Gastroesophageal sphincter (tissue), 4 donors: ENCODE results near the gene BTBD3. TPM values are rescaled to one million over a fixed set of nuclear protein-coding genes. Genes with fewer than 3 reads are reported as not detected.
A peak's percentile ranks its signal among the peaks of the same experiment; 100 is the strongest.

ENCODE experiments used
- ATAC-seq: fragments of 150-250 bp; one replicate; pipeline ENCODE4 v1.9.1; 2016; ENCODE audit warnings: mild to moderate bottlenecking, moderate library complexity
- H3K27ac ChIP-seq, 4 donors: fragments of 200-600 bp; sonication (generic) in 3 of 4; 1 replicate in 3 of 4; 2 replicates in 1 of 4; pipeline ENCODE4 v1.5.1; 2016 to 2019
- H3K27me3 ChIP-seq: fragments of 200-600 bp; sonication (generic); one replicate; pipeline ENCODE4 v1.5.1; 2019
- H3K36me3 ChIP-seq, 2 donors: fragments of 200-600 bp; sonication (generic); one replicate each; pipeline ENCODE4 v1.5.1; 2019; ENCODE audit warnings: control low read depth in 1 of 2
- H3K4me1 ChIP-seq, 3 donors: fragments of 200-600 bp; sonication (generic); 1 replicate in 2 of 3; 2 replicates in 1 of 3; pipeline ENCODE4 v1.5.1; 2016 to 2019; ENCODE audit warnings: control low read depth in 2 of 3
- H3K4me3 ChIP-seq, 2 donors: fragments of 200-600 bp; sonication (generic); one replicate each; pipeline ENCODE4 v1.5.1; 2019; ENCODE audit warnings: mild to moderate bottlenecking in 1 of 2, moderate library complexity in 1 of 2
- H3K9me3 ChIP-seq, 3 donors: fragments of 200-600 bp; sonication (generic); one replicate each; pipeline ENCODE4 v1.5.1; 2017 to 2019; ENCODE audit warnings: control low read depth in 2 of 3
- CTCF ChIP-seq, 4 experiments: fragments of 200-600 bp in 2 of 4; fragments of 450-650 bp in 2 of 4; sonication (generic) in 1 of 4; IDR thresholded peaks; one replicate each; pipeline ENCODE4 v1.5.1; 2017 to 2019; ENCODE audit warnings: antibody characterized with exemption in 4 of 4, mild to moderate bottlenecking in 2 of 4, moderate library complexity in 2 of 4
- EP300 ChIP-seq: sonication (generic); formaldehyde crosslinking; IDR thresholded peaks from one replicate; pipeline ENCODE4 v1.6.1; 2017; ENCODE audit warnings: antibody characterized with exemption, mild to moderate bottlenecking
- POLR2A ChIP-seq, 2 donors: fragments of 450-650 bp; IDR thresholded peaks; one replicate each; pipeline ENCODE4 v1.6.1; 2017; ENCODE audit warnings: antibody characterized with exemption in 2 of 2, mild to moderate bottlenecking in 2 of 2, moderate library complexity in 1 of 2
- POLR2AphosphoS5 ChIP-seq: sonication (generic); formaldehyde crosslinking; IDR thresholded peaks from one replicate; pipeline ENCODE4 v1.6.1; 2017; ENCODE audit warnings: antibody characterized with exemption
- WGBS, 2 donors: methylation state at CpG; one replicate each; pipeline ENCODE4 v1.1.5; 2018; ENCODE audit warnings: low coverage in 1 of 2; 5-methylcytosine and 5-hydroxymethylcytosine counted together
- total RNA-seq, 4 donors: library from RNA; depleted of rRNA; stranded (reverse); fragments of >200 nt; gene quantifications; one replicate each; pipeline ENCODE4 v1.1.0, GENCODE V29; 2016

The BTBD3 gene
- total RNA-seq, 4 donors from 2014 or later = 25.9 to 87.8 (median 34.8) TPM

DNA sequence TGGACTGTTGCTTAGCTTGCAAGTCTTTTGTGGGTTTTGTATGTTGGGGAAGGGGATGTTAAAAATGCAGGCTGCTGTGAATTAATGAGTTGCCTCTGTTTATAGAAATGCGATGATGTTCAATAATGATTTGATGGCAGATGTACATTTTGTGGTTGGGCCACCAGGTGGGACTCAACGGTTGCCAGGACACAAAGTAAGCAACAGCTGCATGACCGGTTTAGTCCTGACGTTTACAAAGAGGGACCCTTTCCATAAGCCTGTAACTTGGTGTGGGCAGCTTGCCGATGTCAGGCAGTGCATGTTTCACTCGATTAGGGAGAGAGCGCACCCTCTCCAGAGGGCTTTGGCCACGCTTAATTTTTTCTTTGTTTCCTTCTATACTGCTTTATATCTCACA is 1.3 kb downstream of the BTBD3 start:
- H3K36me3 ChIP-seq = peaks cover 0 to 15% of the 10 kb centered on the region in 2 donors
- peak overlapping the region in 1 of 2 donors; percentile 43 for H3K4me3 ChIP-seq
- ATAC-seq = no peak
- H3K9me3 ChIP-seq = no peaks in the 10 kb centered on the region
- H3K27me3 ChIP-seq = no peaks in the 10 kb centered on the region
- TF ChIP-seq EP300 (no peak), CTCF (IDR thresholded peaks at IDR 0.05) (no peak), POLR2A (IDR thresholded peaks at IDR 0.05) (no peak), POLR2AphosphoS5 (no peak)
- peak overlapping the region in 1 of 4 donors; percentile 56 for H3K27ac ChIP-seq
- 40 to 47% methylated on average over 7 of the region's 8 CpGs for WGBS, 2 donors
- H3K4me1 ChIP-seq = peaks cover 0 to 50% (median 0%) of the 10 kb centered on the region in 3 donors

DNA sequence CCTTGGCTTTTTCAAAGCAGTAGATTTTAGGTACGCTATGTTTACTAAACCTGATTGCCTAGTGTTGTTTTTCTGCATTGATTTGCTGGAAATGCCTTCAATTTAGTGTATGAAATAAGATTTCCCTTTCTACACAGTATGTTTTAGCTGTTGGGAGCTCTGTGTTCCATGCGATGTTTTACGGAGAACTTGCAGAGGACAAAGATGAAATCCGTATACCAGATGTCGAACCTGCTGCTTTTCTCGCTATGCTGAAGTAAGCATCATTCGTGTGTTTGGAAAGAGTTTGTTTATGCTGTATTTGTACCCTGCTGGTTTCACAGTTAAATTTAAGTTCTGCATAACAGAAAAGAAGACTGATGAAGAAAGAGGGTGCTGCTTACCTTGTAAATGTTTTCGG is 1.9 kb downstream of the BTBD3 start:
- Histone ChIP-seq H3K27me3 (no peaks in the 10 kb centered on the region), H3K4me3 (peak overlapping the region in 1 of 2 donors; percentile 43), H3K4me1 (peaks cover 0 to 50% (median 0%) of the 10 kb centered on the region in 3 donors), H3K36me3 (peaks cover 0 to 15% of the 10 kb centered on the region in 2 donors), H3K9me3 (no peaks in the 10 kb centered on the region), H3K27ac (peak overlapping the region in 1 of 4 donors; percentile 56)
- WGBS, 2 donors = 55 to 86% methylated on average over 7 to 8 of the region's 8 CpGs
- no peak for ATAC-seq
- TF ChIP-seq POLR2A (IDR thresholded peaks at IDR 0.05) (no peak), CTCF (IDR thresholded peaks at IDR 0.05) (no peak), POLR2AphosphoS5 (no peak), EP300 (no peak)

DNA sequence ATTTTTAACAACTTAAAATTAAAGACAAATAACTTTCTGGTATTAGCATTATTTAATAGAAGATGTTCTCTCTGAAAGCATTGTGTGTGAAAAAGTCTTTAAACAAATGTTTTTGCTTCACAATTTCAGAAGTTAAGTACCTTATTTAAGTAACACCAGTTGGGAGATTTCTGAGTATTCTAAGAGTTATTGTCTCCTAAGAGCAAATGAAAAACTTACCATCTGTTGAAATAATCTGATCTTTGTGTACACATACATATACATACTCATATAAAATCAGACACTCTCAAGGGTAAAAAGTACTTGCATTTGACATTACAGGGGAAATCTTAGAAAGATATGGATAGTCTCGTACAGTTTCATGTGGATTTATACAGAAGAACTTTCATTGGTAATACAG is 2.4 kb downstream of the BTBD3 start:
- Histone ChIP-seq H3K36me3 (peaks cover 0 to 15% of the 10 kb centered on the region in 2 donors), H3K4me1 (peaks cover 0 to 54% (median 0%) of the 10 kb centered on the region in 3 donors), H3K27ac (no peak overlapping the region), H3K9me3 (no peaks in the 10 kb centered on the region), H3K27me3 (no peaks in the 10 kb centered on the region), H3K4me3 (peak overlapping the region in 1 of 2 donors; percentile 43)
- WGBS, 2 donors = 78 to 86% methylated on average over 1 of the region's 1 CpG
- ATAC-seq = no peak
- TF ChIP-seq EP300 = no peak
- TF ChIP-seq POLR2A (IDR thresholded peaks at IDR 0.05) = no peak
- no peak for TF ChIP-seq CTCF (IDR thresholded peaks at IDR 0.05)
- TF ChIP-seq POLR2AphosphoS5 = no peak

DNA sequence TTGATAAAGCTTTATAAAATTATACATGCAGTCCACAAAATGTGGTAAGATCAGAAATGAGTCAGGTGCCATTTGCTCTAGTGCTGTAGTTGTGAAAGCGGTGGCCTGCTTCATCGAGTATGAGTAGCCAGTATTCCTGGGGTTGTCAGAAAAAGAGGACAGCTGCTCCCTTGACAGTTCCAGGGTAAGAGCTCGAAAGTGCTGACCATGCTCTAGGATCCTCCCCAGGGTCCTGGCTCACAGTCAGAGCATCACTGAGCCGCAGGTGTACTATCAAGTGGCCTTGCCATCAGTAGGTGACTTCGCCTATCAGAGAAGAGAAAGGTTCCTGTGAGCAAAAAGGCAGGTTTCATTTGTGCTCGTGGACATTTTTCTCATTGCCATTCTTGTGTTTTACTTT is 3.6 kb downstream of the BTBD3 start:
- H3K9me3 ChIP-seq = no peaks in the 10 kb centered on the region
- H3K27me3 ChIP-seq = no peaks in the 10 kb centered on the region
- WGBS, 2 donors = 80 to 95% methylated on average over 4 to 5 of the region's 6 CpGs
- TF ChIP-seq CTCF (IDR thresholded peaks at IDR 0.05) = no peak
- no peak for TF ChIP-seq POLR2A (IDR thresholded peaks at IDR 0.05)
- TF ChIP-seq EP300 = no peak
- TF ChIP-seq POLR2AphosphoS5 = no peak
- H3K27ac ChIP-seq = no peak overlapping the region
- peaks cover 0 to 51% (median 0%) of the 10 kb centered on the region in 3 donors for H3K4me1 ChIP-seq
- ATAC-seq = no peak
- H3K36me3 ChIP-seq = peaks cover 0 to 15% of the 10 kb centered on the region in 2 donors
- no peak overlapping the region for H3K4me3 ChIP-seq

GRCh38 chr20:11922561-11922960 is 4.9 kb downstream of the BTBD3 start:
- 94% methylated on average over 2 of the region's 4 CpGs; no CpG with 5 or more reads in 1 of the 2 donors for WGBS, 2 donors
- Histone ChIP-seq H3K27me3 (no peaks in the 10 kb centered on the region), H3K27ac (no peak overlapping the region), H3K36me3 (peaks cover 0 to 21% of the 10 kb centered on the region in 2 donors), H3K9me3 (no peaks in the 10 kb centered on the region), H3K4me1 (peaks cover 0 to 39% (median 0%) of the 10 kb centered on the region in 3 donors), H3K4me3 (no peak overlapping the region)
- no peak for ATAC-seq
- TF ChIP-seq EP300 = no peak
- TF ChIP-seq POLR2A (IDR thresholded peaks at IDR 0.05) = no peak
- no peak for TF ChIP-seq POLR2AphosphoS5
- no peak for TF ChIP-seq CTCF (IDR thresholded peaks at IDR 0.05)
